K562 (cell line): Measurements from ENCODE around the gene TEX22. TPM values are rescaled to one million over a fixed set of nuclear protein-coding genes. Genes with fewer than 3 reads are reported as not detected.

Experiments used
- ARID4B ChIP-seq: sonication (generic); formaldehyde crosslinking; IDR thresholded peaks from 2 replicates; pipeline ENCODE4 v1.8.0; 2022; ENCODE audit warnings: mild to moderate bottlenecking, missing genetic modification reagents
- ATF7 ChIP-seq: fragments of 450-650 bp; IDR thresholded peaks from 2 replicates; pipeline ENCODE4 v1.7.1; 2014; ENCODE audit warnings: mild to moderate bottlenecking, moderate library complexity
- BRF2 ChIP-seq: IDR thresholded peaks from 3 replicates; pipeline ENCODE4 v1.6.1; 2011; ENCODE audit warnings: borderline replicate concordance, mild to moderate bottlenecking; ENCODE audit not compliant: insufficient read length, insufficient read depth
- E4F1 ChIP-seq: fragments of 250-450 bp; sonication (Bioruptor Pico); IDR thresholded peaks from 2 replicates; pipeline ENCODE4 v1.5.0; 2021; ENCODE audit warnings: mild to moderate bottlenecking, borderline replicate concordance
- FOXK1 ChIP-seq: sonication (generic); formaldehyde crosslinking; IDR thresholded peaks from 2 replicates; pipeline ENCODE4 v1.8.0; 2022; ENCODE audit warnings: missing genetic modification reagents, mild to moderate bottlenecking, borderline replicate concordance
- GTF2E2 ChIP-seq: fragments of 200-800 bp; sonication (Bioruptor generic); IDR thresholded peaks from 2 replicates; pipeline ENCODE4 v1.6.1; 2016; ENCODE audit warnings: missing genetic modification characterization, missing compliant biosample characterization
- KLF1 ChIP-seq: fragments of 450-650 bp; IDR thresholded peaks from 2 replicates; pipeline ENCODE4 v1.6.1; 2016; ENCODE audit warnings: missing genetic modification characterization, missing compliant biosample characterization
- L3MBTL2 ChIP-seq: fragments of 450-650 bp; IDR thresholded peaks from 2 replicates; pipeline ENCODE4 v1.6.1; 2016; ENCODE audit warnings: mild to moderate bottlenecking, moderate library complexity
- NR2C2 ChIP-seq, 2 experiments: fragments of 200-800 bp in 1 of 2; sonication (Bioruptor generic) in 1 of 2; sonication (generic) in 1 of 2; formaldehyde crosslinking in 1 of 2; IDR thresholded peaks; 2 replicates each; pipeline versions ENCODE4 v1.6.1 to v1.8.0; 2016 to 2022; ENCODE audit warnings: mild to moderate bottlenecking in 1 of 2, missing compliant biosample characterization in 1 of 2, missing genetic modification characterization in 1 of 2, missing genetic modification reagents in 1 of 2
- SPI1 ChIP-seq: IDR thresholded peaks from 2 replicates; pipeline ENCODE4 v1.6.1; 2011; ENCODE audit warnings: low read depth, low read length, control low read depth, borderline replicate concordance
- TAF1 ChIP-seq: IDR thresholded peaks from 2 replicates; pipeline ENCODE4 v1.6.1; 2011; ENCODE audit warnings: mild to moderate bottlenecking, low read length, moderate library complexity; ENCODE audit not compliant: insufficient read depth, control insufficient read depth, severe bottlenecking; ENCODE audit errors: extremely low read depth
- TCFL5 ChIP-seq: fragments of 250-450 bp; sonication (Bioruptor Pico); conservative IDR thresholded peaks from 2 replicates; pipeline ENCODE4 v1.6.1; 2021; ENCODE audit warnings: mild to moderate bottlenecking, moderate library complexity, matching md5 sums
- VEZF1 ChIP-seq: fragments of 200-800 bp; sonication (Bioruptor generic); IDR thresholded peaks from 2 replicates; pipeline ENCODE4 v1.6.1; 2017; ENCODE audit warnings: missing genetic modification characterization, missing compliant biosample characterization
- ZNF41 ChIP-seq: fragments of 250-450 bp; sonication (Bioruptor Pico); conservative IDR thresholded peaks from 2 replicates; pipeline ENCODE4 v1.4.0; 2020; ENCODE audit warnings: mild to moderate bottlenecking
- polyA plus RNA-seq, 8 experiments: library from polyadenylated mRNA; depleted of rRNA in 4 of 8; stranded (reverse) in 5 of 8; unstranded in 3 of 8; fragments of >200 nt; fragmentation: Nextera tagmentation in 2 of 8; fragmentation: Illumina TruSeq in 1 of 8; extraction: Ambion mirVana in 2 of 8; extraction: Trizol in 1 of 8; gene quantifications; 2 replicates each; pipeline versions ENCODE4 v1.2.1 to v1.2.3, GENCODE V29; 2011 to 2014; ENCODE audit warnings: inconsistent platforms in 1 of 8, missing spikeins in 1 of 8
- total RNA-seq, 7 experiments: library from RNA; depleted of rRNA in 6 of 7; stranded (reverse); fragments of >200 nt in 6 of 7; fragmentation: Illumina TruSeq in 2 of 7; extraction: Trizol in 2 of 7; gene quantifications; 2 replicates each; pipeline versions ENCODE4 v1.2.1 to v1.2.3, GENCODE V29; 2011 to 2021; ENCODE audit warnings: low replicate concordance in 1 of 7

The TEX22 gene
- total and polyA plus RNA-seq, 9 of the 15 experiments (the other 6 are each of a cell fraction or from before 2014, with no cell fraction given), result 0.04 to 1.7 (median 0.23) TPM; not detected in 2

- TF ChIP-seq BRF2 (no peak), TAF1 (no peak), FOXK1 (CRISPR knock-in tag) (no peak), KLF1 (tag) (no peak), ARID4B (CRISPR knock-in tag) (no peak), E4F1 (CRISPR knock-in tag) (no peak), GTF2E2 (tag) (no peak), TCFL5 (CRISPR knock-in tag) (no peak), L3MBTL2 (peak; percentile 67), VEZF1 (CRISPR knock-in tag) (peak; percentile 42; the same call in 1 of the 2 replicates), SPI1 (no peak), NR2C2 (CRISPR knock-in tag; IDR thresholded peaks at IDR 0.05) (no peak), NR2C2 (tag; IDR thresholded peaks at IDR 0.05) (no peak), ATF7 (no peak), ZNF41 (CRISPR knock-in tag) (no peak)
Measured at GRCh38 chr14:105411017-105411941, 12.9 kb downstream of the TEX22 start (continued).
